A549 (cell line): Measurements from ENCODE around the gene PGC. TPM values are rescaled to one million over a fixed set of nuclear protein-coding genes. Genes with fewer than 3 reads are reported as not detected.

Experiments used
- ATAC-seq, 2 experiments: fragments of 200-7000 bp in 1 of 2; fragments of >200 bp in 1 of 2; cut with Nextera tagmentation in 1 of 2; cut with Tn5 transposase in 1 of 2; 3 replicates each; pipeline versions ENCODE4 v1.8.0 to v1.9.1; 2018 to 2020; ENCODE audit warnings: mild to moderate bottlenecking in 1 of 2, moderate library complexity in 1 of 2
- CTCF ChIA-PET: fragments of 300-600 bp; sonication (Branson Sonifier 250); formaldehyde crosslinking; extraction: SDS; loops from one replicate; lab custom pipeline; 2021; ENCODE audit warnings: antibody characterized with exemption, inconsistent platforms; lab: Yijun Ruan, JAX
- POLR2A ChIA-PET: fragments of 350-600 bp; formaldehyde crosslinking; extraction: SDS; loops from one replicate; lab custom pipeline; 2021; ENCODE audit warnings: antibody characterized with exemption, inconsistent platforms; lab: Yijun Ruan, JAX
- DNase-seq, 2 experiments: peaks; one replicate each; pipeline versions ENCODE4 v3.0.0 to v3.0.0-alpha.2; 2011 to 2016; ENCODE audit warnings: low read depth in 1 of 2, low spot score in 1 of 2
- FAIRE-seq: peaks from 2 replicates; lab custom pipeline; 2011; peaks lifted over from hg19 to GRCh38; lab: Jason Lieb, UNC
- H3K27ac ChIP-seq, 2 experiments: fragments of >200 bp; sonication (Bioruptor Twin); formaldehyde crosslinking; 3 replicates each; pipeline ENCODE4 v1.5.1; 2016 to 2017
- H3K4me1 ChIP-seq: fragments of >200 bp; sonication (Bioruptor Twin); formaldehyde crosslinking; 3 replicates; pipeline ENCODE4 v1.6.1; 2016
- H3K4me2 ChIP-seq: fragments of >200 bp; sonication (Bioruptor Twin); formaldehyde crosslinking; 3 replicates; pipeline ENCODE4 v1.6.1; 2016
- H3K4me3 ChIP-seq: fragments of >200 bp; sonication (Bioruptor Twin); formaldehyde crosslinking; 3 replicates; pipeline ENCODE4 v1.5.1; 2016
- H3K9me3 ChIP-seq: fragments of >200 bp; sonication (Bioruptor Twin); formaldehyde crosslinking; 3 replicates; pipeline ENCODE4 v1.6.1; 2016
- ATOH8 ChIP-seq: fragments of 250-450 bp; sonication (Bioruptor Pico); IDR thresholded peaks from 2 replicates; pipeline ENCODE4 v1.5.0; 2020; ENCODE audit warnings: low read depth, mild to moderate bottlenecking, moderate library complexity
- BHLHE40 ChIP-seq: IDR thresholded peaks from 2 replicates; pipeline ENCODE4 v1.6.1; 2012; ENCODE audit warnings: low read depth, low read length, inconsistent platforms
- CEBPB ChIP-seq, 2 experiments: fragments of >200 bp in 1 of 2; sonication (Bioruptor Twin) in 1 of 2; formaldehyde crosslinking in 1 of 2; IDR thresholded peaks; 2 replicates each; pipeline ENCODE4 v1.6.1; 2012 to 2016
- CHD4 ChIP-seq: fragments of 200-600 bp; sonication (generic); IDR thresholded peaks from 2 replicates; pipeline ENCODE4 v1.6.1; 2016; ENCODE audit warnings: antibody characterized with exemption, mild to moderate bottlenecking, borderline replicate concordance
- EP300 ChIP-seq, 2 experiments: fragments of >200 bp; sonication (Bioruptor Twin); formaldehyde crosslinking; IDR thresholded peaks; 2 replicates in 1 of 2; 3 replicates in 1 of 2; pipeline ENCODE4 v1.6.1; 2016 to 2017
- FOSB ChIP-seq: fragments of 250-450 bp; sonication (Bioruptor Pico); IDR thresholded peaks from 2 replicates; pipeline ENCODE4 v1.5.0; 2020; ENCODE audit warnings: mild to moderate bottlenecking, moderate library complexity
- FOXS1 ChIP-seq: fragments of 250-450 bp; sonication (Bioruptor Pico); IDR thresholded peaks from 2 replicates; pipeline ENCODE4 v1.5.0; 2020; ENCODE audit warnings: mild to moderate bottlenecking, moderate library complexity
- HDAC2 ChIP-seq: fragments of 200-600 bp; sonication (generic); IDR thresholded peaks from 2 replicates; pipeline ENCODE4 v1.6.1; 2016
- HMGXB4 ChIP-seq: fragments of 250-450 bp; sonication (Bioruptor Pico); IDR thresholded peaks from 2 replicates; pipeline ENCODE4 v1.5.0; 2021; ENCODE audit warnings: mild to moderate bottlenecking, moderate library complexity, borderline replicate concordance
- HOXA7 ChIP-seq: fragments of 250-450 bp; sonication (Bioruptor Pico); IDR thresholded peaks from 2 replicates; pipeline ENCODE4 v1.5.0; 2020; ENCODE audit warnings: mild to moderate bottlenecking, moderate library complexity
- HOXB13 ChIP-seq: fragments of 250-450 bp; sonication (Bioruptor Pico); IDR thresholded peaks from 2 replicates; pipeline ENCODE4 v1.5.0; 2020; ENCODE audit warnings: low read depth, mild to moderate bottlenecking, moderate library complexity
- JUNB ChIP-seq: fragments of >200 bp; sonication (Bioruptor Twin); formaldehyde crosslinking; IDR thresholded peaks from 2 replicates; pipeline ENCODE4 v1.6.1; 2016
- MAFK ChIP-seq: fragments of 450-650 bp; IDR thresholded peaks from 2 replicates; pipeline ENCODE4 v1.6.1; 2014; ENCODE audit not compliant: partially characterized antibody
- MAX ChIP-seq: IDR thresholded peaks from 2 replicates; pipeline ENCODE4 v1.6.1; 2012
- MAZ ChIP-seq: fragments of 150-350 bp; IDR thresholded peaks from 2 replicates; pipeline ENCODE4 v1.6.1; 2014; ENCODE audit warnings: antibody characterized with exemption, low read depth, low read length, borderline replicate concordance
- NR3C1 ChIP-seq: fragments of >200 bp; sonication (Bioruptor Twin); formaldehyde crosslinking; IDR thresholded peaks from 3 replicates; pipeline ENCODE4 v1.6.1; 2017
- POLR2A ChIP-seq: IDR thresholded peaks from 2 replicates; pipeline ENCODE4 v1.6.1; 2012; ENCODE audit warnings: mild to moderate bottlenecking, low read length
- RAD21 ChIP-seq, 2 experiments: fragments of >200 bp in 1 of 2; sonication (Bioruptor Twin) in 1 of 2; formaldehyde crosslinking in 1 of 2; IDR thresholded peaks in 1 of 2; conservative IDR thresholded peaks in 1 of 2; 2 replicates in 1 of 2; 3 replicates in 1 of 2; pipeline ENCODE4 v1.6.1; 2012 to 2018; ENCODE audit warnings: inconsistent platforms in 1 of 2
- RFX5 ChIP-seq: fragments of 450-650 bp; IDR thresholded peaks from 2 replicates; pipeline ENCODE4 v1.7.1; 2014; ENCODE audit warnings: antibody characterized with exemption, mild to moderate bottlenecking, moderate library complexity
- USF2 ChIP-seq: fragments of 450-650 bp; IDR thresholded peaks from 2 replicates; pipeline ENCODE4 v1.6.1; 2014; ENCODE audit warnings: antibody characterized with exemption
- ZC3H11A ChIP-seq: fragments of 450-650 bp; IDR thresholded peaks from 2 replicates; pipeline ENCODE4 v1.6.1; 2014; ENCODE audit warnings: antibody characterized with exemption, mild to moderate bottlenecking
- ZFP36 ChIP-seq: fragments of 450-650 bp; IDR thresholded peaks from 2 replicates; pipeline ENCODE4 v1.6.1; 2014; ENCODE audit warnings: borderline replicate concordance; ENCODE audit not compliant: partially characterized antibody
- WGBS: methylation state at CpG from one replicate; pipeline ENCODE4 v1.1.6; 2017; ENCODE audit errors: missing lambda C conversion rate; 5-methylcytosine and 5-hydroxymethylcytosine counted together
- polyA plus RNA-seq, 4 experiments: library from polyadenylated mRNA; depleted of rRNA in 3 of 4; stranded (reverse); fragments of >200 nt; fragmentation: RNase III in 1 of 4; extraction: RNeasy Plus Mini Kit Qiagen cat#74134 plus additional on column Dnase treatment in 1 of 4; gene quantifications; 2 replicates in 3 of 4; 3 replicates in 1 of 4; pipeline ENCODE4 v1.2.3, GENCODE V29; 2011 to 2017

PGC gene
- polyA plus RNA-seq, 2 of the 4 experiments (the other 2 are of a cell fraction) = not detected

- DNase-seq (no peak), ATAC-seq (no peak), FAIRE-seq (no peak)
- no peaks in the 10 kb centered on the region for H3K9me3 ChIP-seq
- CTCF ChIA-PET = interaction anchor here (1.2 to 8.9 kb wide), 12 partner anchors 10 to 417 kb away, joined by 3 to 111 read pairs (median 14); partner anchors contain the start of genes BYSL and MED20
- over 99% methylated on average over 6 of the region's 11 CpGs for WGBS
- POLR2A ChIA-PET = interaction anchor here (0.9 kb wide), 1 partner anchor 16 kb away, joined by 3 read pairs; no protein-coding TSS in a partner anchor
- H3K4me1 ChIP-seq = peaks cover 23% of the 10 kb centered on the region
- no peak overlapping the region for H3K4me3 ChIP-seq
- TF ChIP-seq HOXA7 = no peak
- TF ChIP-seq POLR2A = no peak
- no peak for TF ChIP-seq ZC3H11A
- TF ChIP-seq ATOH8 (CRISPR knock-in tag) = no peak
- TF ChIP-seq ZFP36 = no peak
- no peak for TF ChIP-seq EP300 (IDR thresholded peaks at IDR 0.05)
- TF ChIP-seq CHD4 = no peak
- no peak for TF ChIP-seq FOXS1 (CRISPR knock-in tag)
- TF ChIP-seq HDAC2 = no peak
- no peak overlapping the region; the same call in 2 of the 3 replicates for H3K4me2 ChIP-seq
- peak overlapping the region in 1 of 2 experiments; percentile 97; a peak in 1 of 6 replicates for H3K27ac ChIP-seq
Observed at GRCh38 chr6:41785254-41785653, 38.1 kb upstream of the PGC start.

- WGBS = 92% methylated on average over 5 of the region's 5 CpGs
- Histone ChIP-seq H3K9me3 (no peaks in the 10 kb centered on the region), H3K4me3 (no peak overlapping the region), H3K4me2 (no peak overlapping the region), H3K27ac (no peak overlapping the region), H3K4me1 (peaks cover 23% of the 10 kb centered on the region)
- CTCF ChIA-PET = interaction anchor here (1.2 to 8.9 kb wide), 9 partner anchors 10 to 417 kb away, joined by 3 to 111 read pairs (median 5); no protein-coding TSS in a partner anchor
- no peak for TF ChIP-seq HMGXB4
- no peak for TF ChIP-seq RAD21 (conservative IDR thresholded peaks at IDR 0.05 in 1 of 2, IDR thresholded peaks at IDR 0.05 in 1 of 2)
- TF ChIP-seq BHLHE40 = no peak
- TF ChIP-seq ATOH8 (CRISPR knock-in tag) = no peak
- TF ChIP-seq MAZ = no peak
- TF ChIP-seq MAFK = no peak
- no peak for TF ChIP-seq NR3C1
- no peak for TF ChIP-seq FOSB (CRISPR knock-in tag)
- no peak for TF ChIP-seq ZFP36
- TF ChIP-seq JUNB = no peak
- TF ChIP-seq RFX5 = no peak
- DNase-seq (no peak), ATAC-seq (no peak), FAIRE-seq (no peak)
- POLR2A ChIA-PET = interaction anchor here (0.9 kb wide), 1 partner anchor 15 kb away, joined by 3 read pairs; no protein-coding TSS in a partner anchor
Observed at GRCh38 chr6:41784581-41785171, 37.5 kb upstream of the PGC start.

GRCh38 chr6:41783106-41783780 lies 36.0 kb upstream of the PGC start:
- POLR2A ChIA-PET = interaction anchor here (1.2 kb wide), 1 partner anchor 267 kb away, joined by 3 read pairs; the partner anchor contains the start of gene TAF8

More at GRCh38 chr6:41783106-41783780, 36.0 kb upstream of the PGC start:
- TF ChIP-seq MAX = no peak
- TF ChIP-seq USF2 = no peak
- no peak for TF ChIP-seq CEBPB (IDR thresholded peaks at IDR 0.05)
- no peak for TF ChIP-seq HOXB13 (CRISPR knock-in tag)
- TF ChIP-seq ZFP36 = no peak
- CTCF ChIA-PET = interaction anchor here (0.7 to 8.9 kb wide), 6 partner anchors 8 to 431 kb away, joined by 3 to 111 read pairs (median 4); no protein-coding TSS in a partner anchor
- Histone ChIP-seq H3K4me3 (no peak overlapping the region), H3K27ac (no peak overlapping the region), H3K9me3 (no peaks in the 10 kb centered on the region), H3K4me2 (no peak overlapping the region), H3K4me1 (peaks cover 21% of the 10 kb centered on the region)
- 72% methylated on average over 6 of the region's 6 CpGs for WGBS
- ATAC-seq = no peak
- no peak for DNase-seq
- FAIRE-seq = no peak
